ENCODE results near the gene PLEKHG5. TPM values are rescaled to one million over a fixed set of nuclear protein-coding genes. Genes with fewer than 3 reads are reported as not detected.

The PLEKHG5 gene
- total RNA-seq, 1 donor from 2014 or later: 9.5 TPM

- TF ChIP-seq, protein P1, sequence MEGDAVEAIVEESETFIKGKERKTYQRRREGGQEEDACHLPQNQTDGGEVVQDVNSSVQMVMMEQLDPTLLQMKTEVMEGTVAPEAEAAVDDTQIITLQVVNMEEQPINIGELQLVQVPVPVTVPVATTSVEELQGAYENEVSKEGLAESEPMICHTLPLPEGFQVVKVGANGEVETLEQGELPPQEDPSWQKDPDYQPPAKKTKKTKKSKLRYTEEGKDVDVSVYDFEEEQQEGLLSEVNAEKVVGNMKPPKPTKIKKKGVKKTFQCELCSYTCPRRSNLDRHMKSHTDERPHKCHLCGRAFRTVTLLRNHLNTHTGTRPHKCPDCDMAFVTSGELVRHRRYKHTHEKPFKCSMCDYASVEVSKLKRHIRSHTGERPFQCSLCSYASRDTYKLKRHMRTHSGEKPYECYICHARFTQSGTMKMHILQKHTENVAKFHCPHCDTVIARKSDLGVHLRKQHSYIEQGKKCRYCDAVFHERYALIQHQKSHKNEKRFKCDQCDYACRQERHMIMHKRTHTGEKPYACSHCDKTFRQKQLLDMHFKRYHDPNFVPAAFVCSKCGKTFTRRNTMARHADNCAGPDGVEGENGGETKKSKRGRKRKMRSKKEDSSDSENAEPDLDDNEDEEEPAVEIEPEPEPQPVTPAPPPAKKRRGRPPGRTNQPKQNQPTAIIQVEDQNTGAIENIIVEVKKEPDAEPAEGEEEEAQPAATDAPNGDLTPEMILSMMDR (IDR thresholded peaks at IDR 0.05): no peak
Observed at GRCh38 chr1:6467224-6467623, 24.2 kb downstream of the PLEKHG5 start.

DNA sequence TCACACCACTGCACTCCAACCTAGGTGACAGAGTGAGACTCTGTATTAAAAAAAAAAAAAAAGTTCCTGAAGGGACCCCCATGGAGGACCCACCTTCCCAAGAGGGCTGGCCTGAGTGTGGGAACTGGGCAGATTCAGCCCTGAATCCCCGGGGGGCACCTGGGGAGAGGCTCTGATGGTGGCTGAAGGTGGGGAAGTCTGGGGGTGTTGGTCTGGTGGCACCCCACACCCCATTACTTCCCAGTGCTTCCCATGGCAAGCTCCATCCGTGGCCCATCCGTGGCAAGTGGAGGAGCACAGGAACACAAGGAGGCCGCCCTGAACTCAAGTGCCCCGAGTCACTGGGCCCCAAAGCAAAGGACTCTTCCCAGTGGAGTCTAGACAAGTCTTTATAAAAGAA, 24.7 kb downstream of the PLEKHG5 start:
- ATAC-seq: no peak
- Histone ChIP-seq H3K27me3 (ENCODE audit: low read depth) (peaks cover 7% of the 10 kb centered on the region), H3K9me3 (no peaks in the 10 kb centered on the region), H3K4me1 (no peaks in the 10 kb centered on the region), H3K36me3 (peaks cover 24% of the 10 kb centered on the region), H3K4me3 (no peak overlapping the region), H3K27ac (no peak overlapping the region)
- TF ChIP-seq, protein P1 (IDR thresholded peaks at IDR 0.05): no peak
- intact Hi-C loops (cut with DNase I): no loop called here
- DNase-seq: no peak

More at GRCh38 chr1:6467224-6467623, 24.2 kb downstream of the PLEKHG5 start:
- ATAC-seq (no peak), DNase-seq (no peak)
- Histone ChIP-seq H3K9me3 (no peaks in the 10 kb centered on the region), H3K4me1 (no peaks in the 10 kb centered on the region), H3K27me3 (ENCODE audit: low read depth) (peaks cover 5% of the 10 kb centered on the region), H3K4me3 (no peak overlapping the region), H3K27ac (no peak overlapping the region), H3K36me3 (peaks cover 21% of the 10 kb centered on the region)
- intact Hi-C loops (cut with DNase I): no loop called here

- intact Hi-C loops (cut with DNase I): no loop called here
Observed at GRCh38 chr1:6466023-6466422, 25.4 kb downstream of the PLEKHG5 start, which contains the start of gene TNFRSF25. Gene TNFRSF25 (minus strand): TSS chr1:6466173. CDS start chr1:6466107, 66 bp downstream.

DNA sequence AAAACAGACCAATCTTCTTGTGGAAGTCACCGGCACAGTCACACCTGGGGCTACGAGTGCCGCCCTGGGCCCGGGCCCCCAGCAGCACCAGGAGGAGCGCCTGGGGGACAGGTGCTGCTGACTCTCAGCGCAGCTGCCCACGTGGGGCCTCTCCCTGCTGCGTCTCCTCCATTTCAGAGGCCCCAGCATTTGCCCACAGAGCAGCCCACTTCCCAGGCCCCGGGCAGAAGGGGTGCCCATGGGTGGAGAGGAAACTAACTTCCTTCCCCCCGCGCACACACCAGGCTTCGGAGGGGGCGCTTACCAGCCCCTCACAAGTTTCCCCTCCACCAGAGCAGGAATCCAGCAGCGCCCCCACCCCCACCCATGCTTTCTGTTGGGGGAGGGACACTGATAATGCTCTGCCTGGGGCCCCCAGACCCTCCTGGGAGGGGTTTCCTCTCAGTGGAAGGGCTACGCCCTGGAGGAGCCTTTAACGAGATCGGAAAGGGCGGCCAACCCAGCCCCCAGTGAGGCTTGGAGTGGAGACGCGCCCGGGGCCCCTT, 25.9 kb downstream of the PLEKHG5 start:
- H3K4me3 ChIP-seq: peak overlapping the region; percentile 41
- no peaks in the 10 kb centered on the region for H3K9me3 ChIP-seq
- peaks cover 22% of the 10 kb centered on the region for H3K36me3 ChIP-seq
- H3K4me1 ChIP-seq: no peaks in the 10 kb centered on the region
- ATAC-seq (no peak), DNase-seq (no peak)
- TF ChIP-seq, protein P1 (IDR thresholded peaks at IDR 0.05): no peak
- peak overlapping the region; percentile 31 for H3K27ac ChIP-seq
- intact Hi-C loops (cut with DNase I): no loop called here
- H3K27me3 ChIP-seq (ENCODE audit: low read depth): peaks cover 17% of the 10 kb centered on the region

More at GRCh38 chr1:6466023-6466422, 25.4 kb downstream of the PLEKHG5 start, which contains the start of gene TNFRSF25:
- H3K36me3 ChIP-seq: peaks cover 24% of the 10 kb centered on the region
- no peak for DNase-seq
- no peaks in the 10 kb centered on the region for H3K9me3 ChIP-seq
- peak within 1 kb of the TSS; percentile 41 for H3K4me3 ChIP-seq
- peak within 1 kb of the TSS; percentile 31 for H3K27ac ChIP-seq
- ATAC-seq: no peak
- TF ChIP-seq, protein P1 (IDR thresholded peaks at IDR 0.05): no peak
- H3K27me3 ChIP-seq (ENCODE audit: low read depth): peaks cover 14% of the 10 kb centered on the region
- H3K4me1 ChIP-seq: no peaks in the 10 kb centered on the region

DNA sequence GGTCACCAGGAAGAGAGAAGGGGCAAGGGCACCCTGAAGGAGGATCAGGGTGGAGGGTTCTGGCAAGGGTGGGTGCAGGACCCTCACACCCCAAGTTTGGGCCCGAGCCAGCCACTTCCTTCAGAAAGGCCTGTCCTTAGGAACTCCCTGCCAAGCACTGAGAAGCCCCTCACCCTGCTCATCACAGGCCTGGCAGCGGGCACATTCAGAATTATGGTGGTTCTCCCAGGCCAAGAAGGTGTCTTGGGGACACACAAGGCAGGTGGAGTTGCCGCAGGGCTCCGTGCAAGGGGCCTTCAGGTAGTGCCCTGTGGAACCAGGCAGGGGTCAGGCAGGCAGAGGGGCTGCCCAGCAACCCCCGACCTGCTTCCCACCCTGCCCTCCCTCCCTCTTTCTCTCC, 26.6 kb downstream of the PLEKHG5 start:
- intact Hi-C loops (cut with DNase I): no loop called here
- ATAC-seq: no peak
- no peak overlapping the region for H3K27ac ChIP-seq
- peaks cover 21% of the 10 kb centered on the region for H3K27me3 ChIP-seq (ENCODE audit: low read depth)
- no peak overlapping the region for H3K4me3 ChIP-seq
- H3K4me1 ChIP-seq: no peaks in the 10 kb centered on the region
- no peaks in the 10 kb centered on the region for H3K9me3 ChIP-seq
- TF ChIP-seq, protein P1 (IDR thresholded peaks at IDR 0.05): no peak
- no peak for DNase-seq
- H3K36me3 ChIP-seq: peaks cover 16% of the 10 kb centered on the region
